WI38 (cell line): ENCODE data around the gene KLF8.

Source experiments
- H3K4me3 ChIP-seq: 2 replicates; pipeline ENCODE4 v1.5.1; 2011; ENCODE audit warnings: low read depth, mild to moderate bottlenecking, control low read depth, low read length
- TF ChIP-seq, protein P1 (sequence below): IDR thresholded peaks from 2 replicates; pipeline ENCODE4 v1.5.1; 2012; ENCODE audit warnings: low read depth, mild to moderate bottlenecking, control low read depth, low read length

The KLF8 gene

DNA sequence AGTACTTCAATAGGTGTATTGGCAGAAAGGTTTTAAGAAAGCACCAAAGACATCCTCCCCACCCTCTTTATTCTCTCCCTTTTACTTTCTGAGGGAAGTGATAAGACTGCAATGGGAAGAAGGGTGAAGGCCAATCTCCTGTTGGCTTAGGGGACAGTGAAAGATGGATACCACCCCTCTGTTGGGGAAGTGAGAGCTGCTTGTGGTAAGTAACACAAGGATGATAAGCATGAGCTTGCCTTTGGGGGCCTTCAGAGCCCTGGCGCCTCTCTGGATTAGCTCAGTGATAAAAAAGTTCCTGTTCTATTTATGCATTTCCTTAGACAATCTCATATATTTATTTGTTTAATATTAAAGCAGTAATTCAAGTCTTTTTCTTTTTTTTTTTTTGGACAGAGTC is 5.2 kb upstream of the KLF8 start:
- no peak overlapping the region for H3K4me3 ChIP-seq
- TF ChIP-seq, protein P1, sequence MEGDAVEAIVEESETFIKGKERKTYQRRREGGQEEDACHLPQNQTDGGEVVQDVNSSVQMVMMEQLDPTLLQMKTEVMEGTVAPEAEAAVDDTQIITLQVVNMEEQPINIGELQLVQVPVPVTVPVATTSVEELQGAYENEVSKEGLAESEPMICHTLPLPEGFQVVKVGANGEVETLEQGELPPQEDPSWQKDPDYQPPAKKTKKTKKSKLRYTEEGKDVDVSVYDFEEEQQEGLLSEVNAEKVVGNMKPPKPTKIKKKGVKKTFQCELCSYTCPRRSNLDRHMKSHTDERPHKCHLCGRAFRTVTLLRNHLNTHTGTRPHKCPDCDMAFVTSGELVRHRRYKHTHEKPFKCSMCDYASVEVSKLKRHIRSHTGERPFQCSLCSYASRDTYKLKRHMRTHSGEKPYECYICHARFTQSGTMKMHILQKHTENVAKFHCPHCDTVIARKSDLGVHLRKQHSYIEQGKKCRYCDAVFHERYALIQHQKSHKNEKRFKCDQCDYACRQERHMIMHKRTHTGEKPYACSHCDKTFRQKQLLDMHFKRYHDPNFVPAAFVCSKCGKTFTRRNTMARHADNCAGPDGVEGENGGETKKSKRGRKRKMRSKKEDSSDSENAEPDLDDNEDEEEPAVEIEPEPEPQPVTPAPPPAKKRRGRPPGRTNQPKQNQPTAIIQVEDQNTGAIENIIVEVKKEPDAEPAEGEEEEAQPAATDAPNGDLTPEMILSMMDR = no peak

DNA sequence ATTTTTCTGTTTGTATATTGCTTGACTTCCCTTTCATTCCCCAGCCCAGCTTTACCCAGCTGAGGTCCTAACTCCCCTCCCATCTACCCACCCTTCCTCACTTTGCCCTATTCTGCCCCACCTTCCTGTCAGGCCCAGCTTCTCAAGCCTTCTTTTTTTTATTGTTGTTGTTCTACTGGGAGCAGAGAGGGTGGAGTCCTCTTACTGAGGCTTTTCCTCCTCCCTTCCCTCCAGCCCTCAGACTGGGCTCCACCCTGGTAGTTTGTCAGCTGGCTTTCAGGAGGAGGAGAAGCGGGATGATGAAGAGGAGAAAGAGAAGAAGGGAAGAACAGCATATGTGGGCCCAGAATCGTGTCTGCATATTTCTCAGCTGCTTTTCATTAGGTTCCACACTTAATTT is 3.2 kb upstream of the KLF8 start:
- TF ChIP-seq, protein P1 = no peak
- no peak overlapping the region for H3K4me3 ChIP-seq

DNA sequence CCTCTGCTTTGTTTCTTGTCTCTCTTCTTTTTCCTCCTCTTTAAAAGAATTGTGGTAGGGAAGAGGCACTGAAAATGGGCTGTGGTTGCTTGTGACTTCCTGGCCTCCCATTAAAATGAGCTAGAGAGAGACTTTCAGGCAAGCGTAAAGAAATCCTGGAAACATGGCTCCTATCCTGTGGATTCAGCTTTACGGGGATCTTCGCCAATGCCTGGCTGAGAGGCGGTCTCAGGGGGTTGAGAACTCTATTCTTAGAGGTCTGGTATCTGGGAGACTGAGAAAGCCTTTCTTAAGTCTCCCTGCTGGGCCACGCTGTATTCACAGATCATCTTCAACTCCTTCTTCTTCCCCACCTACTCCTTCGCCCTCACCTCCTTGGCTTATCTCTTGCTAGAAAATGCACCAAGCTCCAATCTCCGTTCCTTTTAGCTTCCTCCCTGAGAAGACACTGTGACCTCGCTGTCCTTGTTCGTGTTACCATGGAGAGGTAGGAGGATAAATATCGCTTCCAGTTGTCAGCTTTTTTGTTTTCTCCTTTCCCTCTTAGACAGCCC is 542 bp upstream of the KLF8 start:
- TF ChIP-seq, protein P1 = no peak
- no peak overlapping the region for H3K4me3 ChIP-seq

DNA sequence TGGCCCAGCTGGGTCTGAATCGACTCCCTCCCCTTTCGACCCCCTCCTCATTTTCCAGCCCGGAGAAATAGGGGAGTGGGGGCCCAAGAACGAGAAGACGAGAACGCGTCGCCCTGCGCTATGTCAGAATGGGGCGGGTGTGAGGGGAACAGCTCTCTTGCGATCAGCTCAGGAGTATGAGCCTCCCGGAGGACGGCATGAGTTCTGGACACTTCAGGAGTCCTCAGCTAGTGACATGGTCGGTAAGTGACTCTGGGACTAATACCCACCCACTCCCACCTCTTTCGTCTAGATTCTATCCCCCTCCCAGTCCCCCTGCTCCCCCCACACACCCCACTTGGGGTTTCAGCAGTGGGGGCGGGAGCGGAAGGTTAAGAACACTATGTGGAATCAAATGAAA is 944 bp downstream of the KLF8 start:
- TF ChIP-seq, protein P1 = no peak
- no peak overlapping the region for H3K4me3 ChIP-seq

DNA sequence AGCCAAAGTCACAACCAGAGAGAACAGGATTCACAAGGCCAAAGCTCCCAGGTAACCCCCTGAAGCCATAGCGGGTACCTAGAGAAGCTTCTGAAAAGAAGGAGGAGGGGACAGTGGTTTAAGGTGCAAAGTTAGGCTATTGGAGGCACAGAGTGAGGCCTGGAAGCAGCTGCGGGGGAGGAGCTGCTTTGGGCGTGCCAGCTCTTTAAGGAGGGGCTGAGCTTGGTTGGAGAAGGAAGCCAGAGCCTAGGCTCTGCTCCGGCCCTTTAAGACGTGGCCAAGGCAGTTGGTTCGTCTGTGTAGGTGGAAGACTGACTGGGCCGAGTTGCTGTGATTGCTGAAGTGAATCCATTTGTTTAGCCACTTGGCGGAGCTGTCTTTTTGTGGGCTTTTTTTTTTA is 1.5 kb downstream of the KLF8 start:
- TF ChIP-seq, protein P1 = no peak
- no peak overlapping the region for H3K4me3 ChIP-seq

DNA sequence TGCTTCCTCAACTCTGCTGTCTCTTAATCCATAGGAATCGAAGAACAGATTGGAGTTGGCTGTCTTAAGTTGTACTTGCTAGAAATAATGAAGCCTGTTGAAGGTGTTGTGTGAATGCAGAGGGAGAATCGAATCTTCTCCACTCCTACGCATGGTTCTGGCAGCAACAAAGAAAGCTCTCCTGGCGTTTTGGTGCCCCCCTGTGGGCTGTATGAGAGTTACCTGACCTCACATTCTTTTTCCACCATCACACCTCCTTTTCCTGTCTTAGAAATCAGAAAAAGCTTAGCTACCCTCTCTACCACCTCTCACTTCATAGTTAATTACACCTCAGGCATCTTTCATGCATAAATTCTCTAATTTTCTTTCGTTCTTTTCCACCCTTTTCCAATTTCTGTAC is 16.3 kb downstream of the KLF8 start:
- TF ChIP-seq, protein P1 = peak; percentile 46
- no peak overlapping the region for H3K4me3 ChIP-seq

DNA sequence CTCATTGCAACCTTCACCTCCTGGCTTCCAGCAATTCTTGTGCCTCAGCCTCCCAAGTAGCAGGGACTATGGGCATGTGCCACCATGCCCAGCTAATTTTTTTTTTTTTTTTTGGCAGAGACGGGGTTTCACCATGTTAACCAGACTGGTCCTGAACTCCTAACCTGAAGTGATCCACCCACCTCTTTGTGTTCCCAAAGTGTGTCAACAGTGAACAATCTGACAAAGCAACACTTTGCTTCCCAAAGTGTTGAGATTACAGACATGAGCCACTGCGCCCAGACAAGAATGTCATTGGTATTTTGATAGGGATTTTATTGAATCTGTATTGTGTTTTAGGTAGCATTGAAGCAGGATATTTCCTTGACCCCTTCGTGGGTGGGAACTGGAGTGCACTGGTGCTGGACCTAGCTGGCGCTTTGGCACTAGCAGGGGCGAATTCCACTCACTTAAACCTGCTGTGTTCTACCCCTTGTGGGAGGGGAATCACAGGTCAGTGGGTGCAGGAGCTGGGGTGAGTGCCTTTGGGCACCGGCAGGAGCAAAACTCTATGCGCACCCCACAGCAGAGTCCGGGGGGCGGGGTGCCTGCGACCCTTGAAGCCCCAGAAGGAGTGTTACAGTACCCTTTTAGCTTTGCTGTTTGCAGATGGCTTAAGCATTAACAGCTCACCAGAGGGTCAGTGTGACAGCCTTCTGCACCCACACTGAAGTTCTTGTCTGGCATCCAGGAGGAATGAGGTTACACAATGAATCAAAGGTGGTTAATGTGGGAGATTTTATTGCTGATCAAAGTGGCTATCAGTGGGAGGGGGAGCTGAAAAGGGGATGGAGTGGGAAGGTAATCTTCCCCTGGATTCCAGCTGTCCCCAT is 21.9 kb downstream of the KLF8 start:
- no peak overlapping the region for H3K4me3 ChIP-seq
- TF ChIP-seq, protein P1 = no peak
